DMS53 treated with DMSO at 0.1 percent for 48 hours (cell line): Measurements from ENCODE around the gene POLR3H.
"Not testable (repeated sequence)": the region's sequence is repeated elsewhere in the genome, so short reads cannot be mapped to it uniquely, and the experiment has no call there.

Experiments
- DNase-seq: peaks from one replicate; lab custom pipeline; 2025; ENCODE audit not compliant: unreplicated experiment; lab: John Stamatoyannopoulos, UW

POLR3H gene

GRCh38 chr22:41543854-41544670, at the start of gene POLR3H:
POLR3H (minus strand) TSS chr22:41544470; CDS start chr22:41544101, 369 bp downstream.
- peak; percentile 91 for DNase-seq

GRCh38 chr22:41593336-41593960, 49.2 kb upstream of the POLR3H start:
- DNase-seq, result not testable (repeated sequence)

GRCh38 chr22:41589391-41590241, 45.3 kb upstream of the POLR3H start, which contains the start of gene PMM1:
PMM1 (minus strand) TSS chr22:41589840; CDS start chr22:41589805, 35 bp downstream.
- DNase-seq, result peak; percentile 94

GRCh38 chr22:41587347-41587723, 43.1 kb upstream of the POLR3H start:
- DNase-seq, result no peak

GRCh38 chr22:41585898-41586297, 41.6 kb upstream of the POLR3H start:
- no peak for DNase-seq

GRCh38 chr22:41584881-41585280, 40.6 kb upstream of the POLR3H start:
- no peak for DNase-seq

GRCh38 chr22:41582694-41583093, 38.4 kb upstream of the POLR3H start:
- DNase-seq, result no peak

- DNase-seq, result no peak
These were observed 35.7 kb upstream of the POLR3H start for GRCh38 chr22:41579997-41580355.

GRCh38 chr22:41579297-41579996, 35.2 kb upstream of the POLR3H start:
- DNase-seq, result no peak

- DNase-seq, result no peak
These were observed 34.5 kb upstream of the POLR3H start for GRCh38 chr22:41578818-41579217.

GRCh38 chr22:41578114-41578513, 33.8 kb upstream of the POLR3H start:
- no peak for DNase-seq

- no peak for DNase-seq
These were observed 32.6 kb upstream of the POLR3H start for GRCh38 chr22:41576877-41577276.

- no peak for DNase-seq
These were observed 31.3 kb upstream of the POLR3H start for GRCh38 chr22:41575533-41575932.

GRCh38 chr22:41574847-41575381, 30.6 kb upstream of the POLR3H start:
- DNase-seq, result no peak

GRCh38 chr22:41573677-41574076, 29.4 kb upstream of the POLR3H start:
- no peak for DNase-seq

- not testable (repeated sequence) for DNase-seq
These were observed 28.0 kb upstream of the POLR3H start for GRCh38 chr22:41572305-41572704.

- DNase-seq, result no peak
These were observed 27.5 kb upstream of the POLR3H start for GRCh38 chr22:41571786-41572185.

GRCh38 chr22:41570221-41570620, 26.0 kb upstream of the POLR3H start:
- DNase-seq, result no peak

GRCh38 chr22:41568811-41569210, 24.5 kb upstream of the POLR3H start:
- no peak for DNase-seq

GRCh38 chr22:41567512-41567768, 23.2 kb upstream of the POLR3H start:
- DNase-seq, result no peak
